NCI-H82 treated with DMSO at 0.1 percent for 48 hours (cell line): ENCODE data around the gene UBAP1L.

ENCODE experiments used
- DNase-seq: peaks from one replicate; lab custom pipeline; 2025; ENCODE audit not compliant: unreplicated experiment; lab: John Stamatoyannopoulos, UW

Gene UBAP1L

DNA sequence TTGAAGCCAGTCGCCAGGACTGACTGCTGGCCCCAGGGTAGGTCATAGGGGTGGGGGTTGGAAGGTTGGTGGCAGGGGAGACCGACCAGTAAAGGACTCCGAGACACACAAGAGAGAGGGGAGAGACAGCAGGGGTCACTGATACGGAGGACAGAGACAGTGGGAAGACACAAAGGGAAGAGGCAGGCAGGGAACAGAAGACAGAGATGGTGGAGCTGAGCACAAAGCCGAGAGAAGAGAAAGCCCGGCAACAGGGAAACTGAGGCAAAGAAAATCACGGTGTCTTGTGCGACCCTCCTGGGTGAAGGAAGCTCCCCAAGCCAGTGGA lies 47.7 kb downstream of the UBAP1L start:
- DNase-seq: no peak

DNA sequence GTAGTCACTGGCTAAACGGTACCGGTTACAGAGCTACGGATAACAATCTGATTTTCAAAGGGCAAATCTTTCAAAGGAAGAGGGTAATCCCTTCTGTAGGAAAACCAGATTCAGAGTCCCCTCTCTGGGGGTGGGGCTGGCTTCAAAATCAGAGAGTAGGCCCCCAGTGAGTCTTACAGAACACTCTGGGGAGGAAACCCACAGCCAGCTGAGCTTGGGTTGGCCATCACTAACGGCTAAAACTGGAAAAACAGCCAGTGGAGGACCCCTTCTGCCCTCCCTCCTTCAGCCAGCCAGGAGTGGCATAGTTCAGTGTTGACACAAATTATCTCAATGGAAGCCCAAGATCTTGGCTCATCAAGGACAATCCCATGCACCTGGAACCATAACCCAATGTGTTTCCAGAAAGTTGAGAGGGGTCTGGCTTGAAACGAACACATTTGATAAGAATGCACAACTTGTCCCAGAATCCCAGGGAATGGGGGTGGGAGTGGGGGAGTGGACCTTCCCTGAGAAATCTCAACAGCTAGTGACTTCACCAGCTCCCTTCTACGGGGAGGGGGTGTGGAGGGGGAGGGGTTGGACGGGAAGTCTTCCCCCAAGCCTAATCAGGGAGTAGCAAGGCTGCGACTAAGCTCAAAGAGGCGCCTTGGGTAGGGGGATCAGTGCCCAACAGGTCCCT lies 48.2 kb downstream of the UBAP1L start:
- no peak for DNase-seq

DNA sequence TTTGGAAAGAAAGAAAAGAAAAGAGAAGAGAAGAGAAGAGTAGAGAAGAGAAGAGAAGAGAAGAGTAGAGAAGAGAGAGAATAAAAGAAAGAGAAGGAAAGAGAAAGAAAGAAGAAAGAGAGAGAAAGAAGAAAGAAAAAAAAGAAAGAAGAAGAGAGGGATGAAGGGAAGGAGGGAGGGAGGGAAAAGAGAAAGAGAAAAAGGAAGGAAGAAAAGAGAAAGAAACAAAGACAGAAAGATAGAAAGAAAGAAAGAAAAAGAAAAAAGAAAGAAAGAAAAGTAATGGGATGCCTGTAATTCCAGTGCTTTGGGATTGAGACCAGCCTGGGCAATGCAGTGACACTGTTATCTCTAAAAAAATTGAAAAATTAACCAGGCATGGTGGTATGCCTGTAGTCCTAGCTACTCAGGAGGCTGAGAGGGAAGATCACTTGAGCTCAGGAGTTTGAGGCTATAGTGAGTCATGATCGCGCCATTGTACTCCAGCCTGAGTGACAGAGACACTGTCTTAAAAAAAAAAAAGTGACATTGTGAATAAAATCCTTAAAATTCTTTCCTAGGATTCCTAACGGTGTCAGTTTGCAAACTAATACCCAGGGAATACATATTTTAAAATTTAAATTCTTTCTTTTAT lies 48.9 kb downstream of the UBAP1L start:
- no peak for DNase-seq

DNA sequence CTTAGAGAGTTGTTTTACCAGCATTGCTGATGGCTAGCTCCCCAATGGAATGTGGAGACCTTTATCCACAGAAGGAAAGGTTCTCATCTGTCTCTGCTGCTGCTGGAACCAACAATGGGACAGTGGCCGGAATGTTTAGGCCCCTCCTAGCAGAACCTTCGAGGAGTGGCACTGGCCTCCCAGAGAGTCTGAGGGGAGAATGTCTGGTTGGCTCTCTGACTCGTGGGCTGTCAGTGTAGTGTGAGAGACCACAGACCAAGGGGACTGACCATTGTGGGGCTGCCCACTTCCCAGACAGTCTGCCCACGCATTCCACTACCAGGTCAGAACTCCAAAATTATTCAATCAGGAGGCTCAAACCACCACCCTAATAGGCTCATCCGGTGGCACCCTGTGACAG lies 52.3 kb downstream of the UBAP1L start:
- DNase-seq: no peak

DNA sequence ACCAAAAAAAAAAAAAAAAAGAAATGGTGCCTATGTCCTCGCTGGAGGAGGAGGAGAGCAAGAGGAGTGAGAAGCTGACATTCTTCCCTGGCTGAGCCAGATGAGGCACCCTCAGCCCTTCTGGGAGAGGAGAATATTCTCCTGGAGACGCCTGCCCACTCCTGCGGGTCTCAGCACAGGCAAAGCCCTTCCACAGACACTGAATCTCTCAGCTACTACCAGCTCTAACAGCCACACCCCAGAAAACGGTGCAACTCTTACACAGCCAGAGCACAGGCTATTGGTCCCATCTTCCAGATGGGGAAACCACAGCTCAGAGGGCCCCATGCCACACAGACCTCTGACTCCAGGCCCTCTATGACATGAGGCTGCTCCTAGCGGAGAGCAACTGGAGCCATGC lies 52.9 kb downstream of the UBAP1L start:
- DNase-seq: no peak

DNA sequence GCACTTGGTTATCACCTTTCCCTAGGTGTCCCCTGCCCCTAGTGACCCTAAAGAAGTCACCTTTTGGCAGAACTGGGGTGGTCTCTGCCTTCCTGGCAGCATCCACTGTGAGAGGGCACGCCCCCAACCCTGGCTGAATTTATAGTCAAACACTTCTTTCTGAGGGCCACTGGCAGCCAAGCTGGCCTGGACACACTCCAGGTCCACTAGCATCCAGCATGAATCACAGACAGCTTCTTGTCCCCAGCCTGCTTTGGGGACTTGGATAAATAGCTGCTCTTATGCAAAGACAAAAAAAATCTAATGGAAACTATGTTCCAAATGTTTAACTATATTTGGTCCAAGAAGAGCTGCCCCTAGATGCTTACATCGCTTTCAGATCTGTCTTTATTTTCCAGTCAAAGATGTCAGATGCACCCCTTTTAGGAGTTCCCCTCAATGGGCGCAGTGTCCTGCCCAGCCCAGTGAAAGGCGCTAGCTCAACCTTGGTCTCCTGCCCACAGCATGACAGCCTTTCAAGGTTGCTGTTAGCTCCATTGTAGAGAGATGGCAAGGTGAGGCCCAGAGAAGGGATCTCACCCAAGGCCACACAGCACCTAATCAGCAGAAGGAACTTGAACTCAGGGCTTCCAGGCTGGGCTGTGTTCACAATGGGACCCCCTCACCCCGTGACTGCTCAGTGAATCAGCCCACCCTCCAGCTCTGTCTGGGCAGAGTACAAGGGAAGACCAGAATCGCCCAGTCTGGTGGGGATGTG lies 54.2 kb downstream of the UBAP1L start:
- no peak for DNase-seq

DNA sequence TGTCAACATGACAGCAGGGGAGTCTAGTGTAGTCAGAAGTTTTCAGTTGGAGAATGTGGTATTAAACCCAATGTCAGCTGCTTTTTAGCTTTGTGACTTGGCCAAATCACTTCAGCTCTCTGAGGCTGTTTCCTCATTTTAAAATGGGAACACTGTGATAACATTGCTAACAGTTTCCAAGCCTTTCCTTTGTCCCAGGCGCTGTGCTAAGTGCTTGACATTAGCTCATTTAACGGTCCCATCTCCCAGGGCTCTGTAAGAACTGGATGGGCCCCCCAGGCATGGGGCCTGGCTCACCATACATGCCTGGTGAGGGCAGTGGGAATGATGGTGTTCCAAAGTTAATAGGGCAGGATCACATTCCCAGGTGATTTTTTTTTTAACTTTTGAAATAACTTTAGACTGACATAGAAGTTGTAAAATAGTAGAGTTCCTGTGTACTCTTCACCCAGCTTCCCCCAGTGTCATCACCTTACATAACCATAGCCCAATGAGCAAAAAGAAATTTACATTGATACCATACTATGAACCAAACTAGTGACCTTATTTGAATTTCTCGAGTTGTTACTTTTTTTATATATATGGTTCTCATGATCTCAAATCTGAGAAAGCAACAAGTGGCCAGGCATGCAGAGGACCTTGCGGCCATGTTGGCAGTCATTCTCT lies 54.9 kb downstream of the UBAP1L start:
- no peak for DNase-seq

DNA sequence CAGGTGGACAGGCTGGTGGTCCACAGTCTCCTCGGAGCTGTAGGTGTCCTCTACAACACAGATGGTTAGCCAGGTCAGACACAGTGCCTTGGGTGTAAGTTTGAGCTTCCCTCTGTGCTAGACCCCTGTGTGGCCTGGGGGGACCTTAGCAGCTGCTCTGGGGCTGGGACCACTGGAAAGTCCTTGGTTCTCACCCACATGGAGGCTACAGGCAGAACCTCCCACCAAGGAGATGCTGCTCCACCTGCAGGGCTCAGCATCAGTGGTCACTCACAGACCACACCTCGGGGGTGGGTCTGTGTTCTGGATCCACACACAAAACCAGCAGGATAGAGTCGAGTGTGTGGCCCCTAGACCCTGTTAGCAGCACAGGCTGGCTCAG lies 55.6 kb downstream of the UBAP1L start:
- DNase-seq: no peak

DNA sequence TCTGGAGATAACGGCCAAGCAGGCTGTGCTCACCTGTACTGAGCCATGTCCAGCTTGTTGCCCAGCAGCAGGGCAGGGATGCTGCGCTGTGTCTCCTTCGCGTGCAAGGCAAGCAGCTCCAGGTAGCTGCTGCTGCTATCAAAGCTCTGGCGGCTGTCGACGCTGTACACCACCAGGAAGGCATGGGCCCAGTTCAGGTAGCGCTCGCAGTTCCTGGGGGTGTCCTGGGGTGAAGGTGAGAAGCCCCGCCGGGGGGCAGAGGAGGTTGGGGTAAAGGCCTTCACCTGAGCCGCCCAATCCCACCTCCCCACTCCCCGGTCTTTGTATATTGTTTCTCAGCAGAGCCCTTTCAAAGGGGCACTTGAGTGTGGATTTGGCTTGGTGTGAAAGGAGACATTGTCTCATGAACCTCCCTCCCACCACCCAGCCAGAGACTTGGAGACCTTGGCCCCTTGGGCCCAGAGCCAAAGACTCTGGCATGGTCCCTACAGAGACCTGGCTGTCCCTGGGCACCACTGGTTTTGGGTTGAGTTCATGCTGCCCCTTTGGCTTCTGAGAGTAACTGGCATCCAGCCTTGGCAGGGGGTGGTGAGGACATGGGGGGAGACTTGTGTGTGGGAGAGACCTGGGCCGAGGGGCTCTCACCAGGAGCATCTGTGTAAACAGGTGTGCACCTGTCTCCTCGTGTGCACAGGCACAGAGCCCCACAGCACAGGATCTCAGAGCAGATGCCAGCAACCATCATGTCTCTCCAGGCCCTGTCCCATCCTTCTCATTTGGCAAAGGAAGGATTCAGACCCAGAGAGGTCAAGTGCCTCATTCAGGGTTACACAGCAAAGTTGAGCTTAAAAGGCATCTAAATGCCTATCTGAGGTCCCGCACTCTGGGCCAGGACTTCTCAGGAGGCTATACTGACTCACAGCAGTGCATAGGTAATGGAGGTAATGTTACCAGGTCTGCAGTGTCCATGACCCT lies 56.3 kb downstream of the UBAP1L start:
- no peak for DNase-seq

DNA sequence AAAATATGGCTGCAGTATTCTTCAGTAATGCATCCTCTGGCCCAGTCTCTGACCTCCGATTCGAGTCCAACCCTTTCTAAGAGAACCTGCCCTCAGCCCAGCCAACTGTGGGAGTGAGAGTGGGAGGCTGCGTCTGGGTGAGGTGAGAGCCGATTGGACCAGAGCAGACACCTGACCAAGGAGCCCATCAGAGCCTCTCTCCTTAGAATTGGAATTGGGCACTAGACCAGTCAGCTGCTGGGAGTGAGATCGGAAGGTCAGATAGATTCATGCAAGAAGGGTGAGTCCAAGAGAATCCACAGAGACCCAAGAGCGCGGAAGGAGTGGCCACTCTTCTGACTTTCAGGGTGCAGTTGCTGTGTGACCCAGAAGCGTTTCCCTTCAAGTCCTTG lies 57.5 kb downstream of the UBAP1L start:
- DNase-seq: no peak

DNA sequence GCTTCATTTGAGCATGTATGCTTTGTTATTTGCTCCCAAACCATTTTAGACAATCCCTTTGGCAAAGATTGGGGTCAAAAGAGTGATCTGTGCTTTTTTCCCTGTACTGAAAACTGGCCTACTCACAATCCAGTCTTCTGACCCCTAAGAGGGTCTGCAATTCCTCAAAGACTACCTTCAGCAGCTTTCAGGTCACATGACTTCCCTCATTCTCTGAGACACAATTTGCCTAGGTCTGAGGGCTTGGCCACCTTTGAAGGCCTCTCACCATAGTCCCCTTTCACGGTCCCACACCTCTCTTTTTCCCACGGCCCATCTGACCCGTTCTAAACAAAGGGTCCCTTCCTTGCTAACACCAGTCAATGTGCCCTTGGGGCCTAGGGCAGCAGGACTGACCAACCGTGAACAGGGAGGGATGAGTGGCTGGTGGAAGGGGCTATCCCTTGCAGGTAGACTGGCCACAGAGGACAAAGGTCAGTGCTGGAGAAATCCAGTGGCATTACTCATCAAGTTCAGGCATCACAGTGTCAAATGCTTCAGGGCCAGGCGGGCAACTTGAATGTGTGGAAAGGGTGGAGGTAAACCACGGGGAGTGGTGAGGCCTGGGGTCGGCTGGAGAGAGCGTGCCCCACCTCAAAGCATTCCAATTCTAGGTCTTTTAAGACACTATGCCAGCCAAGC lies 58.0 kb downstream of the UBAP1L start:
- no peak for DNase-seq

DNA sequence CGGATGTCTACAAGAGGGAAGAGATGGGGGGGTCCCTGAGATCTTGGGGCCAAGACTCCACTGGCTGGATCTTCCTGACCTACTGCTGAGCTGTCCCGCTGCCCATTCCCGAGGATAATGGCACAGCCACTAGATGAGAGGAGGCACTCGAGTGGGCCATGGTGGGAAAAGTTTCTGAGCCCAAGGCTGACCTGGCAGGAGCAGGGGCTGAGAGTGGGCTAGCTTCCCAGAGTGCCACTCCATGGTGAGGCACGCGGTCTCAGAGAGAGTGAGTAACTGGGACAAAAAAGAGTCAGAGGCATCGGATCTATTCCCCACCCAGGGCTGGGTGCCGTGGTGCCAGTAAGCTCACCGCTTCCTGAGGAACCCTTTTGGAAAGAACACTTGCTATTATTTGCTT lies 58.9 kb downstream of the UBAP1L start:
- DNase-seq: no peak

DNA sequence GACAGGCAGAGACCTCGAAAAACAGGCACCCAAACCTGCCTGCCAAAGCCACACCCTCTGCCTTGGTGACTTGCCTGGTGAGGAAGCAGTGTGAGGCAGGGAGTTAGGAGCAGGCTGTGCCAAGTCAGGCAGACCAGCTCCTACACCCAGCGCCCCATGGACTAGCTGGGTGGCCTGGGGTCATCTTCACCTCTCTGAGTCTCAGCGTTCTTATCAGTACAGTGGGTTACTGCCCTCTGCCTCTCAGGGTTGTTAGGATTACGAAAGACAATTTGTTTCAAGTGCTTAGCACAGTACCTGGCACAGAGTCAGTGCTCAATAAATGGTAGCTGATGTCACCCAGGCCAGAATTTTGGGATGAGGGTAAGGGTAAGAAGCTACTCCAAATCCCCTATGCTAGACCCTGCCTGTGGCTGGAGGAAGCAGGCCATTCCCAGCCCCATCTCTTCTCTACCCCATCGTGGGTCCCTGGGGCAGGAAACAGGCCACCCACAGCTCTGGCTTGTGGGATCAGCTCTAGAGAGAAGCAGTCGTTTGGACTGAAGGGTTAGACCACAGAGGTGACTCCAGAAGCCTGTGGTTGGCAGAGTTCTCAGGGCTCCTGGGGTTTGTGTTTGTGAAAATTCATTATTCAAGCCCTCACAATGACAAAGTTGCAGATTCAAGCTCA lies 59.7 kb downstream of the UBAP1L start:
- no peak for DNase-seq

DNA sequence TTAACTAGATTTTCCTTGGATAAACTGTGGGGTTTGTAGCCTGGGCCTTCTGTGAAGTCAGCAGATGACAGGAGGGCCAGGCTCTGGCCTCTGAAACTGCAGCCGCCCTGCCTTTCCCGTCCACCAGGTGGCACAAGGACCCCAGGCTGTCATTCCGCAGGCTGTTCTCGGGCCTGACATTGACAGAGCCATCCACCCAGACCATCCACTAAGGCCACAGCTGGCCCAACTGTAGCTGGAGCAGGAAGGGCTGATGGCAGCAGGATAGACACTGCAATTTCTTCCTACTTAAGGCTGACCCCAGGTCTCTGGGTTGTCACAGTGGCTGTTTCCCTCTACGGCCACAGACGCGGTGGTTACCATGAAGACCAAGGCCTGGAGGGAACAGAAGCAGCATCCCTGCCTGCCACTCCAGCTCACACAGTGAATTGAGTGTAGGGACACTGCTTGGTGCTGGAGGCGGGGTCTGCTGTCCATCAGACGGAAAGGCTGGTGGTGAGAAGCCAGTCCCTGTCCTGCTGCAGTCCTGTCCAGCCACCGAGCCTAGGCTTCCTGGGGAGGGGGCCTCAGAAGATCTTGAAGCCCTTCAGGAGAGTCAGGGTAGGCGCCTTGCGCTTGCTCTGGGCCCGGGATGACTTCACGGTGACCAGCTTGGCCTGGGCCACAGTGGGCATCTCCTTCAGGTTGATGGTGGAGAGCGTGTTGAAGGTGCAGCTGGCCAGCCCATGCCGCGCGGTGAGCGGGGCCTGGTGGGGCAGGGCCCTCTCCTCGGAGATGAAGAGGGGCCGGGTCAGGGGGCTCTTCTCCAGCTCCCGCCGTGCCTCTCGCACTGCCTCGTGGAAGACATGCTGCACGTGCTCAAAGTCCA lies 60.4 kb downstream of the UBAP1L start:
- DNase-seq: peak; percentile 60

DNA sequence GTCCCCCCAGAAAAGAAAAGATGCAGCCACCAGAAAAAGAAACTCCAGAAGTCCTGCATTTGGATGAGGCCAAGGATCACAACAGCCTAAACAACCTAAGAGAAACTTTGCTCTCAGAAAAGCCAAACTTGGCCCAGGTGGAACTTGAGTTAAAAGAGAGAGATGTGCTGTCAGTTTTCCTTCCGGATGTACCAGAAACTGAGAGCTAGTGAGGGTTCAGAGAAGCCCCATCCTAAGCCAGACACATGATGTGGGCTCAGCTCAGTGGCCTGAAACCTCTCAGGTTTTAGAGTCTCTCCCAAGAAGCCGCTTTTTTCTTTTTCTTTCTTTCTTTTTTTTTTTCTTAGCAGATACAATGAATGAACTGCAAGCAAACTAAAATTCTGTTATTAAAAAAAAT lies 62.0 kb downstream of the UBAP1L start:
- no peak for DNase-seq

DNA sequence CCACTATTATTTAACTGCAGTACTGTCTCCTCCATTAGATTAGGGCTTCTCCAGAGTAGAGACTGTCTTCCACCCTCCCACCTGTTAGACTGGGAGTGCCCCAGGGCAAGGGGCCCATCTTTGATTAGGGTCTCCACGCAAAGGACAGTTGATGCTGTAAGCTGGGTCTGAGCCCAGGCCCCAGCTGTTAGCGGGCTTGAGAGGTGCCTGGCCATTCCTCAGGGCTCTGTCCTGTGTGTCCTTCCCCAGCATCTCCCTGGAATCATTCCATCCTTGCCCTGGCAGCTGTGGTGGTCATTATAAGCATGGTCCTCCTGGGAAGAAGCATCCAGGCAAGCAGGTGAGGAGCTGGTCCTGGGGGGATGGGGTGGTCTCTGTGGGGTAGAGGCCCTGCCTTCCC lies 63.7 kb downstream of the UBAP1L start:
- no peak for DNase-seq

DNA sequence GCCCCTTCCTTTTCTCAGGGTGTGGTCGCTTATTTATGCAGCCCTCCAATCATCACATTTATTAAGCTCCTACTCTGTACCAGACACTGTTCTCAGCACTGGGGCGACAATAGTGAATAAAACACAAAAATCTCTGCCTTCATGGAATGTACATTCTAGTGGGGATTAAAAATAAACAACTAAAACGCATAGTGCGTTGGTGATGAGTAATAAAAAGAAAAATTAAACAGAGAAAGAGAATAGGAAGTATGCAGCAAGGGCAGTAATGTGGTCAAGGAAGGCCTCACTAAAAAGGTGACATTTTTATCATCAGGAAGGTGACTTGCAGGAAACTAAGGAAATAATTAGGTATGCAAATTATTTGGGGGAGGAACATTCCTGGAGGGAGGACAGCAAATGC lies 64.7 kb downstream of the UBAP1L start:
- no peak for DNase-seq

DNA sequence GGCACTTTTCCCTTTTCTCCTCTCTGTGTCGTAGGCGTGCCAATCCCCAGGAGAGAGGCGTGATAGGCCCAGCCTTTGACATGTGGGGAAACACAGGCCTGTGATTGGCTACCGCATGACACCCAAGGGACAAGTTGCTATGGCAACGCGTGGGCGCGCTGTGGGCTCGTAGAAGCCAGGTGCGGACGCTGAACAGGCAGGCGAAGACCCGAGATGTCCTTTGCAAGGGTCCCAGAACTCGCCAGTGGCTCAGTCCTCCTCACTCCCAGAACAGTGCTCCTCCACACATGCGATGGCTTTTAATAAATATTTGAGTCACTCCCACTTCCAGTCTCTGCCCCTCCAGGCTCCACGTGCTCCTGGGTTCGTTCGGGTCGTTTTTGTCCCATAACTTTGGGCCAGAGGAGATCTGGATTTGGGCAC lies 65.6 kb downstream of the UBAP1L start:
- peak; percentile 78 for DNase-seq

DNA sequence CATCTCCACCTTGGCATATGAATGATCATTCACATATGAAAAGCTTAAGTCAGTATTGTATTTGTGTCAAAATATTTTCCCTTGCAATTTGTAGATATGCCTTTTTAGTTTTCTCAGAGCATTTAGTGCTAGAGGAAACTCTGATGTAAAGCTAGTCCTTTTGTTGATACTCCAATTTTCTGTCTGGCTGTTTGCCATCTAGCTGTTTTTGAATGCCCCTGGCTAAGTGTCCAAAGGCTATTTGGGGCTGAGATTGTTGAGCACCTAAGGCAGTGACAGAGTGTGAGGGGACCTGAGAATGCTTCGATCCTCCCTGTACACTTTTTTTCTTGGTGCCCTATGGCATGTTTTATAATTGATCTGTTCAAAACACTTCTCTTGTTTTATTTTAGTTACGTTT lies 66.8 kb downstream of the UBAP1L start:
- DNase-seq: no peak
